ENCODE results near the gene SRSF5. TPM values are rescaled to one million over a fixed set of nuclear protein-coding genes. Genes with fewer than 3 reads are reported as not detected.

SRSF5 gene
- 77.9 TPM for polyA plus RNA-seq (2012; ENCODE audit: insufficient read length, low read depth)

DNA sequence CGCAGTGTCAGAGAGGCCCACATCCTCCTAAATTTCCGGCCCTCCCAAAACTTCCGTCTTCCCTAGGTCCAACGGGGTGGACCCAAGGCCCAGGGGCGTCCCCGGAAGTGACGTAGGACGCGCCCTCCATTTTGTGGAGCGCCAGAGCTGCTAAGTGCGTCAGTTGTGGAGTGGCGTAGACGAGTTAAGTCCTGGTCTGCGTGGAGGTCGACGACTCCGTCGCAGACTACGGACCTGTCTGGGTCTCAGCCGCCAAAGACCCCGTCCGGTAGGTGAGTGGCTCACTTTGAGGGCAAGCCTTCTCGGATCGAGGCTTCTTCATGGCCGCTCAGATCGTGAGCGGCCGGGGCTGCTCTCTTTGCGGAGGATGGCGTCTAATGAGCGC, at the start of gene SRSF5:
TSS of gene SRSF5 (plus strand) at position 159 of the 385 bp plus-strand sequence. CDS start 1,015 bp downstream, outside the sequence.
- TF ChIP-seq FOXP2 (optimal IDR thresholded peaks at IDR 0.05; ENCODE audit: borderline replicate concordance, extremely low read depth, extremely low read length, insufficient read depth) (peak; percentile 88), SIN3A (IDR thresholded peaks at IDR 0.05; ENCODE audit: borderline replicate concordance, insufficient read depth, low read length) (no peak), TAF1 (IDR thresholded peaks at IDR 0.05; ENCODE audit: borderline replicate concordance, insufficient read depth, low read length) (peak; percentile 79), POLR2AphosphoS5 (IDR thresholded peaks at IDR 0.05; ENCODE audit: low read depth, low read length) (peak; percentile 93)
- TF ChIP-seq, protein P1, sequence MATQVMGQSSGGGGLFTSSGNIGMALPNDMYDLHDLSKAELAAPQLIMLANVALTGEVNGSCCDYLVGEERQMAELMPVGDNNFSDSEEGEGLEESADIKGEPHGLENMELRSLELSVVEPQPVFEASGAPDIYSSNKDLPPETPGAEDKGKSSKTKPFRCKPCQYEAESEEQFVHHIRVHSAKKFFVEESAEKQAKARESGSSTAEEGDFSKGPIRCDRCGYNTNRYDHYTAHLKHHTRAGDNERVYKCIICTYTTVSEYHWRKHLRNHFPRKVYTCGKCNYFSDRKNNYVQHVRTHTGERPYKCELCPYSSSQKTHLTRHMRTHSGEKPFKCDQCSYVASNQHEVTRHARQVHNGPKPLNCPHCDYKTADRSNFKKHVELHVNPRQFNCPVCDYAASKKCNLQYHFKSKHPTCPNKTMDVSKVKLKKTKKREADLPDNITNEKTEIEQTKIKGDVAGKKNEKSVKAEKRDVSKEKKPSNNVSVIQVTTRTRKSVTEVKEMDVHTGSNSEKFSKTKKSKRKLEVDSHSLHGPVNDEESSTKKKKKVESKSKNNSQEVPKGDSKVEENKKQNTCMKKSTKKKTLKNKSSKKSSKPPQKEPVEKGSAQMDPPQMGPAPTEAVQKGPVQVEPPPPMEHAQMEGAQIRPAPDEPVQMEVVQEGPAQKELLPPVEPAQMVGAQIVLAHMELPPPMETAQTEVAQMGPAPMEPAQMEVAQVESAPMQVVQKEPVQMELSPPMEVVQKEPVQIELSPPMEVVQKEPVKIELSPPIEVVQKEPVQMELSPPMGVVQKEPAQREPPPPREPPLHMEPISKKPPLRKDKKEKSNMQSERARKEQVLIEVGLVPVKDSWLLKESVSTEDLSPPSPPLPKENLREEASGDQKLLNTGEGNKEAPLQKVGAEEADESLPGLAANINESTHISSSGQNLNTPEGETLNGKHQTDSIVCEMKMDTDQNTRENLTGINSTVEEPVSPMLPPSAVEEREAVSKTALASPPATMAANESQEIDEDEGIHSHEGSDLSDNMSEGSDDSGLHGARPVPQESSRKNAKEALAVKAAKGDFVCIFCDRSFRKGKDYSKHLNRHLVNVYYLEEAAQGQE (IDR thresholded peaks at IDR 0.05; ENCODE audit: insufficient read depth in 1 of 2, low read depth in 2 of 2, low read length in 2 of 2), result no peak

DNA sequence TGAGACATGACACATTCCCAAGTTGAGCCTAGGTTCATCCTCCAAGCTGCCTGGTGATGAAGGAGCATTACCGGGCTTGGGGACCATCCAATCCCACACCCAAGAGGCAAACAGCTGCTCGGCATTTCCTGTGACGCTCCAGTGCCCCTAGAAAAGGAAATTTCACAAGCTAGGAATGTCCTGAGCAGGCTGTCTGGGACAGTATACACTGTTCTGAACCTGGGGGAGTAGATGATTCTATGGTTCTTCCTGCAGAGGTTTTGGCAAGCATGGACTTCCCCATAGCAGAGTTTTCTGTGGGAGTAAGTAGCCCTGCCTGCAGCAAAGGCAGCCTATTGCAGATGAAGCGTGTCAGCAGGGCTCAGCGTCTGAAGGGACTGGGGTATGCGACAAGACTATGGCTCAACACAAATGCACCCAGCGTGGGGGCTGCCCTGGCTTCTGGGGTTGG, 47.4 kb upstream of the SRSF5 start:
- TF ChIP-seq, protein P1 (IDR thresholded peaks at IDR 0.05; ENCODE audit: insufficient read depth in 1 of 2, low read depth in 2 of 2, low read length in 2 of 2), result no peak

DNA sequence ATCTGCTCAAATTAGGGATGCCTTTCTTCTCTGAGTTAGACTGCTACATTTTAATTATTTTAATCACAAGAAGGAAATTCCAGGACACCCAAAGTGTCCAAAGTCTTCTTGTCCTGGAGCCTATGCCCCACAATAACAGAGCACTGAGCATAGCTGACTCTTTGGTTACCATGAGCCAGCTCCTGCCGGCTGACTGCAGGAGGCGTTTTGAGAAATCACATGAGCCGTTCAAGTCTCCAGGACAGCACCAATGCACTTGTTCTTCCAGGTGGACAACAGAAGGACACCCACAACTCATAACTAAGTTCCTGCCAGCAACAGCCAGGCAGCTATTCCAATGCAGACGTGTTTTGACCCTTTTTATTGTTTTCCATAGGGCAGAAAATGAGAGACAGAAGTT, 46.0 kb upstream of the SRSF5 start:
- TF ChIP-seq FOXP2 (optimal IDR thresholded peaks at IDR 0.05; ENCODE audit: borderline replicate concordance, extremely low read depth, extremely low read length, insufficient read depth), result no peak
- TF ChIP-seq POLR2AphosphoS5 (IDR thresholded peaks at IDR 0.05; ENCODE audit: low read depth, low read length), result no peak
- TF ChIP-seq TAF1 (IDR thresholded peaks at IDR 0.05; ENCODE audit: borderline replicate concordance, insufficient read depth, low read length), result no peak
- no peak for TF ChIP-seq SIN3A (IDR thresholded peaks at IDR 0.05; ENCODE audit: borderline replicate concordance, insufficient read depth, low read length)
- TF ChIP-seq, protein P1 (IDR thresholded peaks at IDR 0.05; ENCODE audit: insufficient read depth in 1 of 2, low read depth in 2 of 2, low read length in 2 of 2), result no peak

DNA sequence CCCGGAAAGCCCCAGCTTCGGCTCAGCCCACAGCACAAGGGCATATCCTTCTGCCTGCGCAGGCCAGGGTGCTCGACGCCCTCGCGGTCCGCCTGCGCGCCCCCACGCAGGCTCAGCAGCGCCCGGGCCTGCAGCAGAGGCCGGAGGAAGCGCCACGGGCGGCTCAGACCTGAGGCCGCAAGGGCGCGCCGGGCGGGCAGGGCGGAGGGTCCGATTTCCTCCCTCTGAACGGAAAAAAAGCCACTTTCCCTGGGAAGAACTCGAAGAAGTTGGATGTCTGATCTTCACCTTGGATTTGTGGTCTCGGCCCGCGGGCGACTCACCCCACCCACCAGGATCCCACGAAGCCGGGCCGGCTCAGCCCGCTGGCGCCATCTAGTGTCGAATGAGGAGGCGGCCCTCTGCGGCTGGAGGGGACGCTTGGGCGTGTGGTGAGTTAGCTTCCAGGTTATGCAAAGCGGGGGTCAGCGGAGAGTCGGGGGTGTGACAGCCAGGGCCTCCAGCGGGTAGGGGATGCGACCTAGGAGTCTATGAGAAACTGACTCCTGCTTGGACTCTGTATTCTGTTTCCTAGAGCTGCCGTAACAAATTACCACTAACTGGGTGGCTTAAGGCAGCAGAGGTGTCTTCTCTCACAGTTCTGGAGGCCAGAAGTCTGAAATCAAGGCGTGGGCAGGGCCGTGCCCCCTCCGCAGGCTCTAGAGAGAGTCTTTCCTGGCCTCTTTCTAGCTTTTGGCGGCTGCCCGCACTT, 40.0 kb upstream of the SRSF5 start:
- TF ChIP-seq, protein P1 (IDR thresholded peaks at IDR 0.05; ENCODE audit: insufficient read depth in 1 of 2, low read depth in 2 of 2, low read length in 2 of 2), result no peak
- peak; percentile 23 for TF ChIP-seq FOXP2 (optimal IDR thresholded peaks at IDR 0.05; ENCODE audit: borderline replicate concordance, extremely low read depth, extremely low read length, insufficient read depth)

DNA sequence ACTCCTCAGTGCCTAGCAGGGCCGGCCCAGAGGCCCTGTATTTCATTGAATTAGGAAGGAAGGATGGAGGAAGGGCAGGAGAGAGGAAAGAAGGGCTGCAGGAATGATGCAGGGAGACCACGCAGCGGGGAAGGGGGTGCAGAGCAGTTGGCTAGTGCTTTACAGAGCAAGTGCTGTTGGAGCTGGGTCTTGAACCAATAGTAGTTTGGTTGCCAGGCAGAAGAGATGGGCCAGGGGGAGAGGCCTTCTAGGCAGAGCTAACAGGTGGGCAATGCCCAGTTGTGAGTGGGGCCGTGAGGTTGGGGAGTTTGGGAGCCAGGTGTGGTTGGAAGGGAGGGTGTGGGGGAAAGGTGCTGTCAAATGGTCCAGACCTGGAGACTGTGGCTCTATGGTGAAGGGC, 39.1 kb upstream of the SRSF5 start:
- TF ChIP-seq POLR2AphosphoS5 (IDR thresholded peaks at IDR 0.05; ENCODE audit: low read depth, low read length) (no peak), SIN3A (IDR thresholded peaks at IDR 0.05; ENCODE audit: borderline replicate concordance, insufficient read depth, low read length) (no peak), FOXP2 (optimal IDR thresholded peaks at IDR 0.05; ENCODE audit: borderline replicate concordance, extremely low read depth, extremely low read length, insufficient read depth) (no peak), TAF1 (IDR thresholded peaks at IDR 0.05; ENCODE audit: borderline replicate concordance, insufficient read depth, low read length) (no peak)
- TF ChIP-seq, protein P1 (IDR thresholded peaks at IDR 0.05; ENCODE audit: insufficient read depth in 1 of 2, low read depth in 2 of 2, low read length in 2 of 2), result no peak

Measured in PFSK-1 (cell line).